Measurements from ENCODE around the gene CLIC5. TPM values are rescaled to one million over a fixed set of nuclear protein-coding genes. Genes with fewer than 3 reads are reported as not detected.

The CLIC5 gene
- total RNA-seq, 1 donor from 2014 or later, result 31.3 TPM

GRCh38 chr6:45884336-45884735 is 131.3 kb downstream of the CLIC5 start:
- H3K9me3 Mint-ChIP-seq, result no peaks in the 10 kb centered on the region
- no peak for TF ChIP-seq CTCF (conservative IDR thresholded peaks at IDR 0.05)
- no peaks in the 10 kb centered on the region for H3K36me3 Mint-ChIP-seq
- peaks cover 2% of the 10 kb centered on the region for H3K27me3 Mint-ChIP-seq
- no peak overlapping the region for H3K27ac Mint-ChIP-seq
- no peak overlapping the region for H3K4me3 Mint-ChIP-seq
- peaks cover 28% of the 10 kb centered on the region for H3K4me1 Mint-ChIP-seq (ENCODE audit: unreplicated experiment)
- DNase-seq (ENCODE audit: extremely low spot score, unreplicated experiment), result no peak

- peaks cover 39% of the 10 kb centered on the region for H3K4me1 Mint-ChIP-seq (ENCODE audit: unreplicated experiment)
- H3K27ac Mint-ChIP-seq, result no peak overlapping the region
- no peak for DNase-seq (ENCODE audit: extremely low spot score, unreplicated experiment)
- no peaks in the 10 kb centered on the region for H3K36me3 Mint-ChIP-seq
- no peak overlapping the region for H3K4me3 Mint-ChIP-seq
- peaks cover 2% of the 10 kb centered on the region for H3K27me3 Mint-ChIP-seq
- TF ChIP-seq CTCF (conservative IDR thresholded peaks at IDR 0.05), result no peak
- no peaks in the 10 kb centered on the region for H3K9me3 Mint-ChIP-seq
Observed at GRCh38 chr6:45882671-45883070, 133.0 kb downstream of the CLIC5 start.

GRCh38 chr6:45881705-45882467 is 133.8 kb downstream of the CLIC5 start:
- peak overlapping the region; percentile 42 for H3K27ac Mint-ChIP-seq
- H3K9me3 Mint-ChIP-seq, result no peaks in the 10 kb centered on the region
- no peak for DNase-seq (ENCODE audit: extremely low spot score, unreplicated experiment)
- H3K4me1 Mint-ChIP-seq (ENCODE audit: unreplicated experiment), result peaks cover 40% of the 10 kb centered on the region
- H3K27me3 Mint-ChIP-seq, result peaks cover 2% of the 10 kb centered on the region
- H3K4me3 Mint-ChIP-seq, result no peak overlapping the region
- no peaks in the 10 kb centered on the region for H3K36me3 Mint-ChIP-seq
- no peak for TF ChIP-seq CTCF (conservative IDR thresholded peaks at IDR 0.05)

- H3K27ac Mint-ChIP-seq, result peak overlapping the region; percentile 96
- H3K27me3 Mint-ChIP-seq, result no peaks in the 10 kb centered on the region
- peak overlapping the region; percentile 30 for H3K4me3 Mint-ChIP-seq
- DNase-seq (ENCODE audit: extremely low spot score, unreplicated experiment), result no peak
- H3K36me3 Mint-ChIP-seq, result no peaks in the 10 kb centered on the region
- peaks cover 40% of the 10 kb centered on the region for H3K4me1 Mint-ChIP-seq (ENCODE audit: unreplicated experiment)
- no peaks in the 10 kb centered on the region for H3K9me3 Mint-ChIP-seq
- TF ChIP-seq CTCF (conservative IDR thresholded peaks at IDR 0.05), result no peak
Observed at GRCh38 chr6:45880676-45881075, 135.0 kb downstream of the CLIC5 start.

GRCh38 chr6:45880159-45880558 is 135.5 kb downstream of the CLIC5 start:
- Mint-ChIP-seq H3K9me3 (no peaks in the 10 kb centered on the region), H3K27me3 (no peaks in the 10 kb centered on the region), H3K4me3 (peak overlapping the region; percentile 59), H3K4me1 (ENCODE audit: unreplicated experiment) (peaks cover 40% of the 10 kb centered on the region), H3K27ac (peak overlapping the region; percentile 96), H3K36me3 (no peaks in the 10 kb centered on the region)
- no peak for DNase-seq (ENCODE audit: extremely low spot score, unreplicated experiment)
- TF ChIP-seq CTCF (conservative IDR thresholded peaks at IDR 0.05), result no peak

Data from type B pancreatic cell (in vitro differentiated cells).